ENCODE results near the gene RYR1.

The RYR1 gene

GRCh38 chr19:38433268-38433733, at the start of gene RYR1:
Gene RYR1 (plus strand): TSS chr19:38433691. CDS start chr19:38433830, 139 bp downstream.
- H3K27me3 ChIP-seq, result peaks cover 0 to 48% of the 10 kb centered on the region in 2 donors
- TF ChIP-seq, protein P1, sequence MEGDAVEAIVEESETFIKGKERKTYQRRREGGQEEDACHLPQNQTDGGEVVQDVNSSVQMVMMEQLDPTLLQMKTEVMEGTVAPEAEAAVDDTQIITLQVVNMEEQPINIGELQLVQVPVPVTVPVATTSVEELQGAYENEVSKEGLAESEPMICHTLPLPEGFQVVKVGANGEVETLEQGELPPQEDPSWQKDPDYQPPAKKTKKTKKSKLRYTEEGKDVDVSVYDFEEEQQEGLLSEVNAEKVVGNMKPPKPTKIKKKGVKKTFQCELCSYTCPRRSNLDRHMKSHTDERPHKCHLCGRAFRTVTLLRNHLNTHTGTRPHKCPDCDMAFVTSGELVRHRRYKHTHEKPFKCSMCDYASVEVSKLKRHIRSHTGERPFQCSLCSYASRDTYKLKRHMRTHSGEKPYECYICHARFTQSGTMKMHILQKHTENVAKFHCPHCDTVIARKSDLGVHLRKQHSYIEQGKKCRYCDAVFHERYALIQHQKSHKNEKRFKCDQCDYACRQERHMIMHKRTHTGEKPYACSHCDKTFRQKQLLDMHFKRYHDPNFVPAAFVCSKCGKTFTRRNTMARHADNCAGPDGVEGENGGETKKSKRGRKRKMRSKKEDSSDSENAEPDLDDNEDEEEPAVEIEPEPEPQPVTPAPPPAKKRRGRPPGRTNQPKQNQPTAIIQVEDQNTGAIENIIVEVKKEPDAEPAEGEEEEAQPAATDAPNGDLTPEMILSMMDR (IDR thresholded peaks at IDR 0.05), result no peak
- H3K36me3 ChIP-seq, result no peaks in the 10 kb centered on the region
- no peak within 1 kb of the TSS for H3K27ac ChIP-seq
- peak within 1 kb of the TSS in 1 of 2 donors; percentile 14 for H3K4me3 ChIP-seq
- peaks cover 0 to 6% (median 0%) of the 10 kb centered on the region in 4 donors for H3K4me1 ChIP-seq
- no peaks in the 10 kb centered on the region for H3K9me3 ChIP-seq
- peak; percentile 71 to 76 for DNase-seq
- intact Hi-C loops (cut with DNase I; ENCODE audit: low total_unique reads), result no loop called here

GRCh38 chr19:38383743-38384142, 49.7 kb upstream of the RYR1 start:
- intact Hi-C loops (cut with DNase I; ENCODE audit: low total_unique reads), result no loop called here
- Histone ChIP-seq H3K27ac (no peak overlapping the region), H3K4me3 (no peak overlapping the region), H3K4me1 (peaks cover 0 to 31% (median 23%) of the 10 kb centered on the region in 4 donors), H3K36me3 (peaks cover 50 to 75% (median 57%) of the 10 kb centered on the region in 3 donors), H3K27me3 (no peaks in the 10 kb centered on the region), H3K9me3 (no peaks in the 10 kb centered on the region)
- DNase-seq, result no peak
- TF ChIP-seq, protein P1 (IDR thresholded peaks at IDR 0.05), result no peak

GRCh38 chr19:38384209-38385027, 49.1 kb upstream of the RYR1 start:
- Histone ChIP-seq H3K27me3 (no peaks in the 10 kb centered on the region), H3K9me3 (no peaks in the 10 kb centered on the region), H3K4me3 (no peak overlapping the region), H3K4me1 (peaks cover 5 to 37% (median 29%) of the 10 kb centered on the region in 4 donors), H3K27ac (no peak overlapping the region), H3K36me3 (peaks cover 43 to 69% (median 50%) of the 10 kb centered on the region in 3 donors)
- no peak for DNase-seq
- intact Hi-C loops (cut with DNase I; ENCODE audit: low total_unique reads), result loop anchor here (5.0 kb wide), 1 partner anchor 137 kb away; no protein-coding TSS in a partner anchor
- TF ChIP-seq, protein P1 (IDR thresholded peaks at IDR 0.05), result no peak

DNA sequence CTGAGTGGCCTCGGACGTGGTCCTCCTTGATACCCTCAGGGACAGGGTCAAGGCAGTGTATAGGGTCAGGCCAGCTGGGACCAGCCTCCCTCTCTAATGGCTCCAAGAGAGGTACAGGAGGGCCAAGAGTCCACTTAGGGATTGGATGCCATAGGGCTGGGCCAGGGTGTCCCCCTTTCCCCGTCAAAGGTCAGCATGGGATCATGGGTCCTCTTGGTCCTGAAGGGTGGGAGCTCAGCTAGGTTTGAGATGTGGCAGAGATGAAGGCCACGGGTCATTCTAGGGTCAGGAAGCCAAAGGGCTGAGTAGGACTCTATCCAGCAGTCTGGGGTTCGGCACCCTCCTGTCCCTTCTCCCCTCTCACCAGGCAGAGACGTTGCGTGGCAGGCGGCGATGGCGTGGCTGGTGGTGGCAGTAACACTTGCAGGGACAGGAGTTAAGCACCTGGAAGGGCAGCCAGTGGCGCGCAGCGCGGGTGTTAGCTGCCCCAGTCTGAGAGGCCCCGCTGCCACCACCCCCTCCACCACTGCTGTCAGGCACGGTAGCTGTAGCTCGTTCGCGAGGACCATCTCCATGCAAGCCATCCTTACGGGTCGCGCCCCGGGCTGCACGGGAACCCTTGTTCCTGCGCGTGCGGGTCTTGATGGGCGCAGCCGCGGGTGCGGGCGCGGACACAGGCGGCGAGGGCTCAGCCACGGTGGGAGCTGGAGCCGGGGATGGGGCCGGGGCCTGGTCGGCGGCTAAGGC, 48.3 kb upstream of the RYR1 start:
- no peaks in the 10 kb centered on the region for H3K9me3 ChIP-seq
- H3K27ac ChIP-seq, result no peak overlapping the region
- peaks cover 5 to 45% (median 33%) of the 10 kb centered on the region in 4 donors for H3K4me1 ChIP-seq
- no peak overlapping the region for H3K4me3 ChIP-seq
- TF ChIP-seq, protein P1 (IDR thresholded peaks at IDR 0.05), result no peak
- no peaks in the 10 kb centered on the region for H3K27me3 ChIP-seq
- DNase-seq, result no peak
- H3K36me3 ChIP-seq, result peaks cover 38 to 61% (median 42%) of the 10 kb centered on the region in 3 donors
- intact Hi-C loops (cut with DNase I; ENCODE audit: low total_unique reads), result loop anchor here (5.0 kb wide), 1 partner anchor 138 kb away; no protein-coding TSS in a partner anchor

GRCh38 chr19:38385804-38386257, 47.7 kb upstream of the RYR1 start:
- Histone ChIP-seq H3K36me3 (peaks cover 34 to 55% (median 36%) of the 10 kb centered on the region in 3 donors), H3K27me3 (no peaks in the 10 kb centered on the region), H3K27ac (no peak overlapping the region), H3K4me1 (peaks cover 5 to 45% (median 34%) of the 10 kb centered on the region in 4 donors), H3K4me3 (no peak overlapping the region), H3K9me3 (no peaks in the 10 kb centered on the region)
- TF ChIP-seq, protein P1 (IDR thresholded peaks at IDR 0.05), result no peak
- DNase-seq, result no peak
- intact Hi-C loops (cut with DNase I; ENCODE audit: low total_unique reads), result loop anchor here (5.0 kb wide), 1 partner anchor 139 kb away; no protein-coding TSS in a partner anchor
